CD4-positive, alpha-beta T cell (primary cell): ENCODE results near the gene LTBP2. TPM values are rescaled to one million over a fixed set of nuclear protein-coding genes. Genes with fewer than 3 reads are reported as not detected.

ENCODE experiments used
- ATAC-seq: fragments of 200-7000 bp; cut with Tn5 transposase; one replicate; pipeline ENCODE4 v1.10.0; 2022; ENCODE audit warnings: mild to moderate bottlenecking; ENCODE audit not compliant: poor library complexity
- CTCF ChIA-PET: fragments of 350-600 bp; sonication (Branson Sonifier 250); formaldehyde crosslinking; loops from one replicate; lab custom pipeline; 2021; ENCODE audit warnings: antibody characterized with exemption, inconsistent platforms; lab: Charles Lee
- POLR2A ChIA-PET: fragments of 350-600 bp; sonication (Branson Sonifier 250); formaldehyde crosslinking; loops from one replicate; lab custom pipeline; 2021; ENCODE audit warnings: antibody characterized with exemption, inconsistent platforms; lab: Charles Lee
- DNase-seq, 14 experiments: peaks; one replicate each; pipeline ENCODE4 v3.0.0-alpha.2; 2013 to 2020; ENCODE audit warnings: mixed read lengths in 2 of 14
- H3K27ac ChIP-seq, 2 donors: one replicate each; pipeline versions ENCODE4 v1.5.1 to v1.7.0; 2013; ENCODE audit warnings: low read length in 2 of 2, low read depth in 1 of 2, mild to moderate bottlenecking in 1 of 2
- H3K27me3 ChIP-seq, 2 experiments: 1 replicate in 1 of 2; 2 replicates in 1 of 2; pipeline versions ENCODE4 v1.6.1 to v1.7.0; 2013; ENCODE audit warnings: low read length in 2 of 2, control low read depth in 1 of 2, mild to moderate bottlenecking in 1 of 2, moderate library complexity in 1 of 2; ENCODE audit not compliant: insufficient read depth in 2 of 2, control insufficient read depth in 1 of 2
- H3K36me3 ChIP-seq: one replicate; pipeline ENCODE4 v1.6.1; 2013; ENCODE audit warnings: low read length, control low read depth; ENCODE audit not compliant: insufficient read depth
- H3K4me1 ChIP-seq: one replicate; pipeline ENCODE4 v1.6.1; 2013; ENCODE audit warnings: low read length, control low read depth; ENCODE audit not compliant: insufficient read depth
- H3K4me3 ChIP-seq: one replicate; pipeline ENCODE4 v1.5.1; 2013; ENCODE audit warnings: mild to moderate bottlenecking, low read length, moderate library complexity
- H3K9me3 ChIP-seq, 2 experiments: 1 replicate in 1 of 2; 2 replicates in 1 of 2; pipeline versions ENCODE4 v1.6.1 to v1.7.0; 2013; ENCODE audit warnings: low read length in 2 of 2, mild to moderate bottlenecking in 2 of 2, control low read depth in 1 of 2, moderate library complexity in 1 of 2; ENCODE audit not compliant: control insufficient read depth in 1 of 2, insufficient read depth in 1 of 2
- H3K27ac Mint-ChIP-seq: one replicate; pipeline ENCODE4 v1.8.0; 2020; ENCODE audit warnings: mixed read lengths
- H3K27me3 Mint-ChIP-seq: one replicate; pipeline ENCODE4 v1.8.0; 2021; ENCODE audit warnings: mixed read lengths
- H3K36me3 Mint-ChIP-seq: one replicate; pipeline ENCODE4 v1.8.0; 2021; ENCODE audit warnings: low read depth, mixed read lengths
- H3K4me1 Mint-ChIP-seq: one replicate; pipeline ENCODE4 v1.8.0; 2021; ENCODE audit warnings: low read depth, mixed read lengths
- H3K4me3 Mint-ChIP-seq: one replicate; pipeline ENCODE4 v1.8.0; 2020; ENCODE audit warnings: mild to moderate bottlenecking, mixed read lengths
- H3K9me3 Mint-ChIP-seq: one replicate; pipeline ENCODE4 v1.8.0; 2020; ENCODE audit warnings: mixed read lengths
- intact Hi-C, 2 experiments: fragments of 100-400 bp; cut with DNase I in 1 of 2; cut with micrococcal nuclease in 1 of 2; formaldehyde crosslinking; loops; one replicate each; pipeline versions ENCODE4 v1.15.1 to v1.9.0; 2023 to 2025; cut with DNase I, micrococcal nuclease
- total RNA-seq, 174 experiments: library from RNA in 2 of 174; stranded (reverse) in 2 of 174; gene quantifications; one replicate each; pipeline ENCODE4 v1.2.3 and lab custom pipeline; 2021 to 2026
- TF ChIP-seq, protein P1 (sequence below): fragments of 200-600 bp; IDR thresholded peaks from one replicate; pipeline ENCODE4 v1.8.0; 2022; ENCODE audit warnings: antibody characterized with exemption, mild to moderate bottlenecking

LTBP2 gene
- total RNA-seq, 2 experiments from 2014 or later: 0.45 to 0.47 TPM

DNA sequence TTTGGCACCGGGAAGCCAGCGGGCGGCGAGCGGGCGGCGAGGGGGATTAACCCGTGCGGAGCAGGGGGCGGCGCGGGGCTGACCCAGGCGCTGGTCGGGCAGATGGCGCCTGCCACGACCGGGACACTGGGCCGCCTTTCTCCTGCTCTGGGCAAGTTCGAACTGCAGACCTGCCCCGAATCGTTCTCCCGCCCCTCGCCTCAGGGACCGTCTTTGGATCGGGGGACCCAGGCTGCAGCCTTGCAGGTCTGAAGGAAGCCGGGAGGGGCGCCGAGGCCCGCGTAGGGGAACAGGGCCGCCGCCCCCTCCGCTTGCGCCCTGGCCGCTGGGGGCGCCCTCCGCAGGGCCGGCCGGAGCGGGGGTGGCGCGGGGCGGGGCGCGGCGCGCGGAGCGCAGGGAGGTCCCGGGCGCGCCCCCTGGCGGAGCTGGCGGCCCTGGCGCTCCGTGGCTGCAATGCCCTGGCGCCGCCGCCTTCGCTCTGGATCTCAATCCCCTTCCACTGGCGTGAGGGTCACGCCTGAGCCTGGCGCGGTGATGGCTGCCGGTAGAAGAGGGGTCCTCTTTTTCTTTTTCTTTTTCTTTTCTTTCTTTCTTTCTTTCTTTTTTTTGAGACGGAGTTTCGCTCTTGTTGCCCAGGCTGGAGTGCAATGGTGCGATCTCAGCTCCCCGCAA, 449 bp upstream of the LTBP2 start:
- H3K9me3 Mint-ChIP-seq: no peaks in the 10 kb centered on the region
- Histone ChIP-seq H3K4me3 (peak overlapping the region; percentile 65), H3K27me3 (no peaks in the 10 kb centered on the region), H3K4me1 (peaks cover 54% of the 10 kb centered on the region), H3K27ac (no peak overlapping the region), H3K9me3 (no peaks in the 10 kb centered on the region), H3K36me3 (no peaks in the 10 kb centered on the region)
- no peaks in the 10 kb centered on the region for H3K36me3 Mint-ChIP-seq
- intact Hi-C loops: loop anchor here in 1 of 2 experiments (1.0 to 5.0 kb wide), 3 partner anchors 101 to 1365 kb away; partner anchors contain the start of genes AREL1 and FCF1
- TF ChIP-seq, protein P1, sequence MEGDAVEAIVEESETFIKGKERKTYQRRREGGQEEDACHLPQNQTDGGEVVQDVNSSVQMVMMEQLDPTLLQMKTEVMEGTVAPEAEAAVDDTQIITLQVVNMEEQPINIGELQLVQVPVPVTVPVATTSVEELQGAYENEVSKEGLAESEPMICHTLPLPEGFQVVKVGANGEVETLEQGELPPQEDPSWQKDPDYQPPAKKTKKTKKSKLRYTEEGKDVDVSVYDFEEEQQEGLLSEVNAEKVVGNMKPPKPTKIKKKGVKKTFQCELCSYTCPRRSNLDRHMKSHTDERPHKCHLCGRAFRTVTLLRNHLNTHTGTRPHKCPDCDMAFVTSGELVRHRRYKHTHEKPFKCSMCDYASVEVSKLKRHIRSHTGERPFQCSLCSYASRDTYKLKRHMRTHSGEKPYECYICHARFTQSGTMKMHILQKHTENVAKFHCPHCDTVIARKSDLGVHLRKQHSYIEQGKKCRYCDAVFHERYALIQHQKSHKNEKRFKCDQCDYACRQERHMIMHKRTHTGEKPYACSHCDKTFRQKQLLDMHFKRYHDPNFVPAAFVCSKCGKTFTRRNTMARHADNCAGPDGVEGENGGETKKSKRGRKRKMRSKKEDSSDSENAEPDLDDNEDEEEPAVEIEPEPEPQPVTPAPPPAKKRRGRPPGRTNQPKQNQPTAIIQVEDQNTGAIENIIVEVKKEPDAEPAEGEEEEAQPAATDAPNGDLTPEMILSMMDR: peak; percentile 52
- no peak overlapping the region for H3K27ac Mint-ChIP-seq
- POLR2A ChIA-PET: interaction anchor here (0.7 to 1.8 kb wide), 3 partner anchors 119 to 853 kb away, joined by 3 to 12 read pairs (median 3); partner anchors contain the start of genes ISCA2, NPC2 and YLPM1
- CTCF ChIA-PET: interaction anchor here (0.5 to 2.2 kb wide), 20 partner anchors 10 to 1551 kb away, joined by 3 to 17 read pairs (median 3); partner anchors contain the start of gene YLPM1
- peaks cover 9% of the 10 kb centered on the region for H3K27me3 Mint-ChIP-seq
- peak; percentile 79 for ATAC-seq
- peak; percentile 65 to 95 (median 81) for DNase-seq
- peaks cover 29% of the 10 kb centered on the region for H3K4me1 Mint-ChIP-seq
- H3K4me3 Mint-ChIP-seq: peak overlapping the region; percentile 79

DNA sequence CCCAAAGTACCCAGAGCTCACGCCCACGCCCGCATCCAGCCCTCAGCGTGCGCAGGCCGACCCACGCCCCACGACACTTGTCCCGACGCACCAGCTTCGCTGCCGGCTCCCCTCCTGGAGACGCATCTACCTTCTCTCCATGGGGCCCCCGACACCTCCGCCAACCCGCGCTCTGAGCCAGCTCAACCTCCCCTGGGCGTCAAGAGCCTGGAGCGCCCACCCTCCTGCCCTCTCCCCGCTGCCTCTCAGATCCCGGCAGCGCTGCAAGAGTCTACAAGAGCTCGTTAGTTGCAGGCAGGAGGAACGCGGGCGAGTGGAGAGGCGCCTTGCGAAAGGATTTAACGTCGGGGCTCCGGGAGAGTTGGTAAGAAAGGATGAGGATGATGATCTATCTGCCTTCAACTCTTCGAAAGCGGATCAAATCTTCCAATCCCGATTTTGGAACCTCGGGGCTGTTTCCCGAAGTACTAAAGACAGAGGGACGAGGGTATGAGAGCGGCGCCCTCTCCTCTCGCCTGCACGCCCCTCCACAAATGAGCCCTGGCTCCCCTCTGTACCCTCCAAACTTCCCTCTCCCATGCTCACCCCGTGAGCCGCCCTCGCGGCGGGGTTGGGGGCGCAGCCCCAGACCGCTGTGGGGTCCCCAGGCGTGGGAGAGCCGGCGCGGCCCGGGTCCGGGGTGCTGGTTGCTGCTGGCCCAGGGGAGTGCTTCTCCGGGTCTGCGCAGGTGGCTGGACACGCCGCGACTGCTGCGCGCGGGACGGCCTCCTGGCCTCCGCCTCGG, 979 bp downstream of the LTBP2 start:
- H3K27ac ChIP-seq: no peak overlapping the region
- Mint-ChIP-seq H3K27ac (no peak overlapping the region), H3K9me3 (no peaks in the 10 kb centered on the region), H3K36me3 (no peaks in the 10 kb centered on the region), H3K27me3 (peaks cover 9% of the 10 kb centered on the region), H3K4me3 (peak overlapping the region; percentile 59), H3K4me1 (peaks cover 27% of the 10 kb centered on the region)
- no peaks in the 10 kb centered on the region for H3K9me3 ChIP-seq
- intact Hi-C loops: loop anchor here in 1 of 2 experiments (5.0 kb wide), 1 partner anchor 1366 kb away; no protein-coding TSS in a partner anchor
- no peaks in the 10 kb centered on the region for H3K27me3 ChIP-seq
- H3K4me3 ChIP-seq: no peak overlapping the region
- no peaks in the 10 kb centered on the region for H3K36me3 ChIP-seq
- peak in 1 of 14 experiments; percentile 37 for DNase-seq
- ATAC-seq: no peak
- peaks cover 42% of the 10 kb centered on the region for H3K4me1 ChIP-seq
- ChIA-PET POLR2A (interaction anchor here (1.8 kb wide), 1 partner anchor 153 kb away, joined by 12 read pairs; the partner anchor contains the start of gene YLPM1), CTCF (interaction anchor here (2.0 kb wide), 1 partner anchor 13 kb away, joined by 17 read pairs; no protein-coding TSS in a partner anchor)
- TF ChIP-seq, protein P1: no peak

DNA sequence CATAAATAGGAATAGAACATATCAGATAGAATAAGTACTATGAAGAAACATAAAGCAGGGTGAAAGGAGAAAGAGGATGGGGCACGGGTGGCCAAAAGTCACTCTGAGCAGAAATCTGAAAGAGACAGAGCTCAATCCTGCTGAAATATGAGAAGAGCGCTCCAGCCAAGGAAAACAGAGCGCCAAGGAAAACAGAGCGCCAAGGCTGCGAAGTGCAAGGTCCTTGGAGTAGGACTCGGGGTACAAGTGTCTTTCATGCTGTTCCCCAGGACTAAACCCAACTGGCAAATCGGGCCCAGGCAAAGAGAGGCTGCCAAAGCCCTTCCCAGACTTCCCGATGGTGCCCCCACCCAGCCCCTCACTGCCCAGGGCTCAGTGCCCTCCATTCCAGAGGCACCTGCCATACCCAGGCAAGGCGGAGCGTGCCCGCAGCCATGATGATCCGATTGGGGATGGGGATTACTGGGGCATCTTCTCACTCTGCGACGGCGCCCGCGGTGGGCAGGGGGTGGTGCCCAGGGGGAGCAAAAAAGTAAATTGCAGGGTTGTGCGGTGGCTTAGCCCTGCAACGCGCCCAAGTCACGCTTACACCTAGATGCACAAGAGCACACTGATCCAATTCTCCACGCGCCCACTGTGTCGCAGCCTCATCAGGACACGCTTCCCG, 1.7 kb downstream of the LTBP2 start:
- ChIA-PET CTCF (no interaction called here), POLR2A (no interaction called here)
- Mint-ChIP-seq H3K4me1 (peaks cover 27% of the 10 kb centered on the region), H3K27me3 (peaks cover 9% of the 10 kb centered on the region), H3K9me3 (no peaks in the 10 kb centered on the region), H3K36me3 (no peaks in the 10 kb centered on the region), H3K4me3 (peak overlapping the region; percentile 59), H3K27ac (no peak overlapping the region)
- ATAC-seq (no peak), DNase-seq (no peak)
- Histone ChIP-seq H3K36me3 (no peaks in the 10 kb centered on the region), H3K27me3 (no peaks in the 10 kb centered on the region), H3K9me3 (no peaks in the 10 kb centered on the region), H3K4me3 (no peak overlapping the region), H3K4me1 (peaks cover 39% of the 10 kb centered on the region), H3K27ac (no peak overlapping the region)
- TF ChIP-seq, protein P1: no peak
- intact Hi-C loops: loop anchor here in 1 of 2 experiments (5.0 kb wide), 1 partner anchor 1367 kb away; no protein-coding TSS in a partner anchor
